ENCODE measurements around the gene DCAF6. TPM values are rescaled to one million over a fixed set of nuclear protein-coding genes. Genes with fewer than 3 reads are reported as not detected.

Gene DCAF6
- total RNA-seq, 4 donors from 2014 or later = 99.6 to 137 (median 115) TPM

DNA sequence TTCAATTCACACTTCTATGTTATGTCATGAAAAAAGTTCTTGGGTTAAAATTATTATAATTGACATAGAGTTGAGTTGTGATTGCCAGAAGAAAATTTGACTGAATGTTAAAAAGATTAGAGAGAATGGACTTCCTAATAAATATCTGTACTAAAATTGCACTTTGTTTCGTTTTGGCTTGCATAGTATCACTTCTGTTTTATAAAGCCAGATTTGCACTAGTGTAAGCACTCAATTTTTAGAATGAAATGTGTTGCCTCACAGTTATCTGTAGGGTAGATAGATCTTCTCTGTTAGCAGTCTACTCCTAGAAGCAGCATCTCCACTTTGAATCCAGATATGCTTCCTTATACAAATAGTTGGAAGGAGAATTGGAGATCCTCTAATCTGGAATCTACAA, 95.5 kb downstream of the DCAF6 start:
- whole genome bisulfite sequencing, 2 donors (ENCODE audit: low coverage in 1 of 2) = 55 to 75% methylated on average over 1 of the region's 1 CpG
- no peak overlapping the region for H3K27ac ChIP-seq
- H3K4me1 ChIP-seq = no peaks in the 10 kb centered on the region
- H3K9me3 ChIP-seq = no peaks in the 10 kb centered on the region
- H3K27me3 ChIP-seq = no peaks in the 10 kb centered on the region
- TF ChIP-seq POLR2A (IDR thresholded peaks at IDR 0.05) = no peak
- no peak for TF ChIP-seq EP300 (IDR thresholded peaks at IDR 0.05)
- no peak for TF ChIP-seq POLR2AphosphoS5 (IDR thresholded peaks at IDR 0.05)
- peaks cover 0 to 15% of the 10 kb centered on the region in 2 donors for H3K36me3 ChIP-seq
- ATAC-seq = no peak
- H3K4me3 ChIP-seq = no peak overlapping the region

DNA sequence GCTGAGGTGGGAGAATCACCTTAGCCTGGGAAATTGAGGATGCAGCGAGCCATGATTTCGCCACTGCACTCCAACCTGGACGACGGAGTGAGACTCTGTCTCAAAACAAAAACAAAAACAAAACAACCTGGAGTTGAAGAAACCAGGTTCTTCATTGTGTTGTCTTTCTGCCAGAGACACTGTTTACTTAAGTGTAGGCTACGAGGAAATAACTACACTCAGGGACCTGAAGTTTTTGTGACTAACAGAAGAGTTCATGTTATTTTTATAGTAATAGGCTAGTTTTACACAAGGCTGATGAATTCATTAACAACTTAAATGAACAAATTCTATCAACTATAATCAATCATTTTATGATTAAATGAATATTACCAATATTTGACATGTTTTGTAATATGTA, 98.9 kb downstream of the DCAF6 start:
- H3K36me3 ChIP-seq = peaks cover 0 to 4% of the 10 kb centered on the region in 2 donors
- no peak for TF ChIP-seq POLR2A (IDR thresholded peaks at IDR 0.05)
- TF ChIP-seq POLR2AphosphoS5 (IDR thresholded peaks at IDR 0.05) = no peak
- TF ChIP-seq, protein P1, sequence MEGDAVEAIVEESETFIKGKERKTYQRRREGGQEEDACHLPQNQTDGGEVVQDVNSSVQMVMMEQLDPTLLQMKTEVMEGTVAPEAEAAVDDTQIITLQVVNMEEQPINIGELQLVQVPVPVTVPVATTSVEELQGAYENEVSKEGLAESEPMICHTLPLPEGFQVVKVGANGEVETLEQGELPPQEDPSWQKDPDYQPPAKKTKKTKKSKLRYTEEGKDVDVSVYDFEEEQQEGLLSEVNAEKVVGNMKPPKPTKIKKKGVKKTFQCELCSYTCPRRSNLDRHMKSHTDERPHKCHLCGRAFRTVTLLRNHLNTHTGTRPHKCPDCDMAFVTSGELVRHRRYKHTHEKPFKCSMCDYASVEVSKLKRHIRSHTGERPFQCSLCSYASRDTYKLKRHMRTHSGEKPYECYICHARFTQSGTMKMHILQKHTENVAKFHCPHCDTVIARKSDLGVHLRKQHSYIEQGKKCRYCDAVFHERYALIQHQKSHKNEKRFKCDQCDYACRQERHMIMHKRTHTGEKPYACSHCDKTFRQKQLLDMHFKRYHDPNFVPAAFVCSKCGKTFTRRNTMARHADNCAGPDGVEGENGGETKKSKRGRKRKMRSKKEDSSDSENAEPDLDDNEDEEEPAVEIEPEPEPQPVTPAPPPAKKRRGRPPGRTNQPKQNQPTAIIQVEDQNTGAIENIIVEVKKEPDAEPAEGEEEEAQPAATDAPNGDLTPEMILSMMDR (IDR thresholded peaks at IDR 0.05) = no peak
- no peak overlapping the region for H3K27ac ChIP-seq
- no peak overlapping the region for H3K4me3 ChIP-seq
- 96 to 97% methylated on average over 2 to 5 of the region's 5 CpGs for WGBS, 2 donors (ENCODE audit: low coverage in 1 of 2)
- no peaks in the 10 kb centered on the region for H3K27me3 ChIP-seq
- H3K9me3 ChIP-seq = no peaks in the 10 kb centered on the region
- ATAC-seq = no peak
- no peaks in the 10 kb centered on the region for H3K4me1 ChIP-seq

DNA sequence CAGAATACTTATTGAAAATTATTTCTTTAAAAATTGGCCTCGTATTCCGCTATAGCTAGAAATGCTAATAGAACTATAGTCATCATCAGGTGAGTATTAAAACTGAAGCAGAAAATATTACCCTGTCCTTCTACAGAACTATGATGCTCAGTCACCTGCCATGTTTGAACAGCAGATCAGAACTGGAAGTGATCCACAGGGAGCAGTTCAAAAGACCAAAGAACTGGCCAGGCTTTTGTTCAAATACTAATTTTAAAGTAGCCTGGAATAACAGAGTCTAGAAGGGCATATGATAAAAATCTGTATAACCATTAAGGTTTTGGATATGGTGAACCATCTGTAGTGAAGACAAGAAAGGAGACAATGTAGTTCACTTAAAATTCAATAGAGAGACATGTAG, 105.9 kb downstream of the DCAF6 start:
- peaks cover 0 to 35% of the 10 kb centered on the region in 2 donors for H3K36me3 ChIP-seq
- no peak overlapping the region for H3K27ac ChIP-seq
- ATAC-seq = no peak
- H3K27me3 ChIP-seq = no peaks in the 10 kb centered on the region
- 100% methylated on average over 2 of the region's 2 CpGs for WGBS, 2 donors (ENCODE audit: low coverage in 1 of 2)
- no peak overlapping the region for H3K4me3 ChIP-seq
- H3K4me1 ChIP-seq = peaks cover 0 to 20% (median 8%) of the 10 kb centered on the region in 3 donors
- TF ChIP-seq POLR2A (IDR thresholded peaks at IDR 0.05) (no peak), POLR2AphosphoS5 (IDR thresholded peaks at IDR 0.05) (no peak), EP300 (IDR thresholded peaks at IDR 0.05) (no peak)
- TF ChIP-seq, protein P1 (IDR thresholded peaks at IDR 0.05) = no peak
- no peaks in the 10 kb centered on the region for H3K9me3 ChIP-seq

DNA sequence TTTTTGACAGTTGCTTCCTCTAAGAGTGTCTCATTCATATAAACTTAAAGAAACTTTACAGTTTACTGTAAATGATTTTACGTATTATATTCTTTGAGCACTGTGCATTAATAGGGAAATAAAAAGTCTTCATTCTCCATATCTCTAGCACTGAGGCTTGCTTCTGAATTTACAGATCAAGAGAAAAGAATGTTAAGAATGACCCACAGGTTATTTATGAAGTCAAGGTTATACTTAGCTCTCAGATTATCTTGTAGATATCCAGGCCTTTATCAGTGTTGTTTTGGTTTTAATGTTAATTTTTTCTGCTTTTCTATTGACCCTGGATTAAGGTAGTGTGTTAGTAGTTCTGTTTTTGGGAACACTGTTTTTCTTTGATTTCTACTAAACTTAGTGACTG, 108.8 kb downstream of the DCAF6 start:
- Histone ChIP-seq H3K4me3 (no peak overlapping the region), H3K27ac (no peak overlapping the region), H3K9me3 (no peaks in the 10 kb centered on the region), H3K27me3 (no peaks in the 10 kb centered on the region), H3K36me3 (peaks cover 0 to 35% of the 10 kb centered on the region in 2 donors), H3K4me1 (peaks cover 0 to 27% (median 11%) of the 10 kb centered on the region in 3 donors)
- ATAC-seq = no peak
- 75 to 94% methylated on average over 1 of the region's 1 CpG for WGBS, 2 donors (ENCODE audit: low coverage in 1 of 2)
- TF ChIP-seq EP300 (IDR thresholded peaks at IDR 0.05) (no peak), POLR2AphosphoS5 (IDR thresholded peaks at IDR 0.05) (no peak), POLR2A (IDR thresholded peaks at IDR 0.05) (no peak)
- TF ChIP-seq, protein P1 (IDR thresholded peaks at IDR 0.05) = no peak

DNA sequence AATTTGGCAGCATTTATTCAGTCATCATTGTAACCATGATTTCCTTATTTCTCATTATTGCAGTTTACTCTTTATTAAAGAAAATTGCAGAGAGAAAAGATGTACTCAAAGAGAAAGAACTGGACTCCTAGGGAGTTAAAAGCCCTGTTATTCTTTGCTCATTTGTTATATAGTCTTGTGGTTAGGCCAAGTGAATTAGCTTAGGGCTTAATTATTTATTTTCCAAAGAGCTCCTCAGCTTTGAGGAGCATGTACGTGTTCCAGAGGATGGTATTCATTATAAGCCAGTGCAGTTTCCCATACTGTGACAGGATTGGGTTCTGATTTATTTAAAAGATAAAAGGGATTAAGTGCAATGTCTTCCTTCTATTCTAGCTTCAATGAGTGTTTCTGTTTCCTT, 113.8 kb downstream of the DCAF6 start:
- no peak for ATAC-seq
- 13 to 36% methylated on average over 1 of the region's 1 CpG for WGBS, 2 donors (ENCODE audit: low coverage in 1 of 2)

DNA sequence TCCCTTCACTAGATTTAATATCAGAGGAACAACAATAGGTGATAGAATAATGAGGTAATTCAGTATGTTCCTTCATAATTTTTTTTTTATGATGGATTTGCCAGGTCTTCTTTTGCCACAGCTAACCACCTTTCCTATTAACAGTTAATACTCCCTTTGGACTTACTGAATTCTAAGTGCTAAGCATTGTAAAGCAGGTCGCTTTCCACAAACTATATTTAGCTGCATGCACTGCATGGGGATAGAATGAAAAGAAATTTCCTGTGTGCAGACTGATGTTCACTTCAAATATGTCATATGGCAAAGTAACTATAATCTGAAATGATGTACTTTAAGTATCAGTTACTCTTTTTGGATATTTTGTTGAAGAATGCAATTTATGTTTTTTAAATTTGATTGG, 114.4 kb downstream of the DCAF6 start:
- Histone ChIP-seq H3K9me3 (no peaks in the 10 kb centered on the region), H3K36me3 (no peaks in the 10 kb centered on the region), H3K27ac (no peak overlapping the region), H3K4me3 (no peak overlapping the region), H3K4me1 (peaks cover 0 to 34% (median 8%) of the 10 kb centered on the region in 3 donors), H3K27me3 (no peaks in the 10 kb centered on the region)
- WGBS, 2 donors (ENCODE audit: low coverage in 1 of 2) = 43 to 50% methylated on average over 1 of the region's 1 CpG
- no peak for TF ChIP-seq POLR2A (IDR thresholded peaks at IDR 0.05)
- TF ChIP-seq EP300 (IDR thresholded peaks at IDR 0.05) = no peak
- TF ChIP-seq POLR2AphosphoS5 (IDR thresholded peaks at IDR 0.05) = no peak
- TF ChIP-seq, protein P1 (IDR thresholded peaks at IDR 0.05) = no peak
- no peak for ATAC-seq

More for the DNA sequence above, 113.8 kb downstream of the DCAF6 start:
- H3K4me1 ChIP-seq = peaks cover 0 to 39% (median 11%) of the 10 kb centered on the region in 3 donors
- H3K36me3 ChIP-seq = peaks cover 0 to 2% of the 10 kb centered on the region in 2 donors
- H3K9me3 ChIP-seq = no peaks in the 10 kb centered on the region
- H3K4me3 ChIP-seq = no peak overlapping the region
- no peak overlapping the region for H3K27ac ChIP-seq
- H3K27me3 ChIP-seq = no peaks in the 10 kb centered on the region
- TF ChIP-seq POLR2A (IDR thresholded peaks at IDR 0.05) (no peak), POLR2AphosphoS5 (IDR thresholded peaks at IDR 0.05) (no peak), EP300 (IDR thresholded peaks at IDR 0.05) (no peak)

Measured in gastroesophageal sphincter (tissue), 4 donors.